Thyroid gland (tissue), 4 donors: ENCODE results near the gene PLB1. TPM values are rescaled to one million over a fixed set of nuclear protein-coding genes. Genes with fewer than 3 reads are reported as not detected.

Experiments
- DNase-seq, 2 donors: peaks; one replicate each; pipeline ENCODE4 v3.0.0-alpha.2; 2019
- H3K27ac ChIP-seq, 3 donors: fragments of 200-600 bp; sonication (generic); 1 replicate in 2 of 3; 2 replicates in 1 of 3; pipeline ENCODE4 v1.5.1; 2016 to 2019; ENCODE audit warnings: mild to moderate bottlenecking in 1 of 3, moderate library complexity in 1 of 3
- H3K27me3 ChIP-seq: fragments of 200-600 bp; sonication (generic); one replicate; pipeline ENCODE4 v1.5.1; 2019
- H3K36me3 ChIP-seq, 2 donors: fragments of 200-600 bp; sonication (generic); one replicate each; pipeline ENCODE4 v1.5.1; 2016 to 2019
- H3K4me1 ChIP-seq, 2 donors: fragments of 200-600 bp; sonication (generic); one replicate each; pipeline ENCODE4 v1.5.1; 2017 to 2019
- H3K4me3 ChIP-seq, 3 donors: fragments of 200-600 bp; sonication (generic); replicated peaks in 1 of 3; 1 replicate in 2 of 3; 2 replicates in 1 of 3; pipeline ENCODE4 v1.5.1; 2016; ENCODE audit warnings: mild to moderate bottlenecking in 1 of 3
- H3K9me3 ChIP-seq: fragments of 200-600 bp; sonication (generic); one replicate; pipeline ENCODE4 v1.5.1; 2017
- CTCF ChIP-seq, 6 experiments: fragments of 200-600 bp in 3 of 6; fragments of 450-650 bp in 3 of 6; sonication (generic) in 3 of 6; IDR thresholded peaks; one replicate each; pipeline ENCODE4 v1.5.1; 2016 to 2019; ENCODE audit warnings: antibody characterized with exemption in 6 of 6, mild to moderate bottlenecking in 2 of 6, inconsistent platforms in 1 of 6, moderate library complexity in 1 of 6
- POLR2A ChIP-seq, 2 donors: fragments of 450-650 bp; IDR thresholded peaks; one replicate each; pipeline ENCODE4 v1.6.1; 2017; ENCODE audit warnings: antibody characterized with exemption in 2 of 2, mild to moderate bottlenecking in 2 of 2, moderate library complexity in 1 of 2
- WGBS, 2 donors: methylation state at CpG; one replicate each; pipeline ENCODE4 v1.1.5; 2017; 5-methylcytosine and 5-hydroxymethylcytosine counted together
- intact Hi-C: fragments of 100-400 bp; cut with DNase I; formaldehyde crosslinking; loops from one replicate; pipeline ENCODE4 v1.15.1; 2023
- total RNA-seq, 4 donors: library from RNA; depleted of rRNA; stranded (reverse); fragments of >200 nt; gene quantifications; one replicate each; pipeline ENCODE4 v1.2.3, GENCODE V29; 2016

The PLB1 gene
- total RNA-seq, 4 donors from 2014 or later = 1.2 to 3.3 (median 1.8) TPM

- peaks cover 8 to 18% of the 10 kb centered on the region in 2 donors for H3K4me1 ChIP-seq
- TF ChIP-seq POLR2A (IDR thresholded peaks at IDR 0.05) (no peak), CTCF (IDR thresholded peaks at IDR 0.05) (no peak)
- WGBS, 2 donors = 91 to 92% methylated on average over 6 to 7 of the region's 7 CpGs
- no peak overlapping the region for H3K27ac ChIP-seq
- no peak overlapping the region for H3K4me3 ChIP-seq
- DNase-seq = no peak
- H3K36me3 ChIP-seq = no peaks in the 10 kb centered on the region
- intact Hi-C loops = no loop called here
- no peaks in the 10 kb centered on the region for H3K27me3 ChIP-seq
- no peaks in the 10 kb centered on the region for H3K9me3 ChIP-seq
Observed at GRCh38 chr2:28629910-28630309, 134.1 kb downstream of the PLB1 start.

GRCh38 chr2:28630341-28630740, 134.5 kb downstream of the PLB1 start:
- H3K4me3 ChIP-seq = no peak overlapping the region
- intact Hi-C loops = no loop called here
- no peaks in the 10 kb centered on the region for H3K27me3 ChIP-seq
- no peak overlapping the region for H3K27ac ChIP-seq
- no peak for DNase-seq
- WGBS, 2 donors = 76 to 85% methylated on average over 2 to 3 of the region's 3 CpGs
- H3K36me3 ChIP-seq = no peaks in the 10 kb centered on the region
- TF ChIP-seq POLR2A (IDR thresholded peaks at IDR 0.05) (no peak), CTCF (IDR thresholded peaks at IDR 0.05) (no peak)
- H3K9me3 ChIP-seq = no peaks in the 10 kb centered on the region
- H3K4me1 ChIP-seq = peaks cover 4 to 18% of the 10 kb centered on the region in 2 donors

GRCh38 chr2:28631514-28632206, 135.8 kb downstream of the PLB1 start:
- TF ChIP-seq POLR2A (IDR thresholded peaks at IDR 0.05) (no peak), CTCF (IDR thresholded peaks at IDR 0.05) (no peak)
- intact Hi-C loops = no loop called here
- Histone ChIP-seq H3K4me3 (no peak overlapping the region), H3K27me3 (no peaks in the 10 kb centered on the region), H3K9me3 (no peaks in the 10 kb centered on the region), H3K36me3 (no peaks in the 10 kb centered on the region), H3K4me1 (peaks cover 0 to 12% of the 10 kb centered on the region in 2 donors), H3K27ac (no peak overlapping the region)
- WGBS, 2 donors = 82 to 89% methylated on average over 11 of the region's 11 CpGs
- DNase-seq = no peak

- DNase-seq = no peak
- intact Hi-C loops = no loop called here
- Histone ChIP-seq H3K4me1 (peaks cover 0 to 20% of the 10 kb centered on the region in 2 donors), H3K9me3 (no peaks in the 10 kb centered on the region), H3K27me3 (no peaks in the 10 kb centered on the region), H3K4me3 (no peak overlapping the region), H3K27ac (no peak overlapping the region), H3K36me3 (no peaks in the 10 kb centered on the region)
- WGBS, 2 donors = 91 to 94% methylated on average over 6 of the region's 6 CpGs
- TF ChIP-seq CTCF (IDR thresholded peaks at IDR 0.05) (no peak), POLR2A (IDR thresholded peaks at IDR 0.05) (no peak)
Observed at GRCh38 chr2:28632791-28633190, 136.9 kb downstream of the PLB1 start.

GRCh38 chr2:28633204-28633603, 137.3 kb downstream of the PLB1 start:
- H3K9me3 ChIP-seq = no peaks in the 10 kb centered on the region
- H3K27me3 ChIP-seq = no peaks in the 10 kb centered on the region
- 91 to 92% methylated on average over 7 of the region's 7 CpGs for WGBS, 2 donors
- no peak overlapping the region for H3K4me3 ChIP-seq
- DNase-seq = no peak
- intact Hi-C loops = no loop called here
- peaks cover 0 to 22% of the 10 kb centered on the region in 2 donors for H3K4me1 ChIP-seq
- no peaks in the 10 kb centered on the region for H3K36me3 ChIP-seq
- H3K27ac ChIP-seq = no peak overlapping the region
- no peak for TF ChIP-seq CTCF (IDR thresholded peaks at IDR 0.05)
- TF ChIP-seq POLR2A (IDR thresholded peaks at IDR 0.05) = no peak
